Measurements from ENCODE around the gene TNNC1.

DNA sequence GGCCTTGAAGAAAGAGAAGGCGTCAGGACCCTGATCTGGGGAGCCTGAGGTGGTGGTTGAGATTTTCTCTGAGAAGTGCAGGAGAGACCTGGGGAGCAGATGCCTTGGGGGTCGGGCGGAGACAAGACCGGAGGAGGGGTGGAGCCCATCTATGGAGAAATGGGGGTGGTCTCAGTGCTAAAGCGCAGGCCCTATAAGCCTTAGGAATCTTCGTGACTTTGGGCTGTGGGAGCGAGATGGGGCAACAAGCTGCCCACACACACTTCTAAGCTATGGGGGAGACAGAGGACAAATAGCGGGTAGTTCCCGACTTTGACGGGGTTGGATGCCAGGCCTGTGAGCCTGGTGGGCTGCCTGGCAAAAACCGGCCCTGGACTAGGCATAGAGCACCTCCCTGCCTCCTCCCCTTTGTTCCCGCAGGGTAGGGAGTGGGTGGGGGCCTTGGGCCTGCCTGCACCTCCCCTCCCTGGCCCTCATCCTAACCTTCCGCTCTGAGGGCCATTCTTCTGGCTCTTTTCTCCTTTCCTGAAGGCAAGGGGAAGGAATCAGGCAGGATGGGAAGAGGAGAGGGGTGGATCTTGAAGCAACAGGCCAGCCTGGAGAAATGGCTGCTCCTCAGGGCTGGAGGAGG lies 2.4 kb upstream of the TNNC1 start:
- TF ChIP-seq, protein P1, sequence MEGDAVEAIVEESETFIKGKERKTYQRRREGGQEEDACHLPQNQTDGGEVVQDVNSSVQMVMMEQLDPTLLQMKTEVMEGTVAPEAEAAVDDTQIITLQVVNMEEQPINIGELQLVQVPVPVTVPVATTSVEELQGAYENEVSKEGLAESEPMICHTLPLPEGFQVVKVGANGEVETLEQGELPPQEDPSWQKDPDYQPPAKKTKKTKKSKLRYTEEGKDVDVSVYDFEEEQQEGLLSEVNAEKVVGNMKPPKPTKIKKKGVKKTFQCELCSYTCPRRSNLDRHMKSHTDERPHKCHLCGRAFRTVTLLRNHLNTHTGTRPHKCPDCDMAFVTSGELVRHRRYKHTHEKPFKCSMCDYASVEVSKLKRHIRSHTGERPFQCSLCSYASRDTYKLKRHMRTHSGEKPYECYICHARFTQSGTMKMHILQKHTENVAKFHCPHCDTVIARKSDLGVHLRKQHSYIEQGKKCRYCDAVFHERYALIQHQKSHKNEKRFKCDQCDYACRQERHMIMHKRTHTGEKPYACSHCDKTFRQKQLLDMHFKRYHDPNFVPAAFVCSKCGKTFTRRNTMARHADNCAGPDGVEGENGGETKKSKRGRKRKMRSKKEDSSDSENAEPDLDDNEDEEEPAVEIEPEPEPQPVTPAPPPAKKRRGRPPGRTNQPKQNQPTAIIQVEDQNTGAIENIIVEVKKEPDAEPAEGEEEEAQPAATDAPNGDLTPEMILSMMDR (conservative IDR thresholded peaks at IDR 0.05), result no peak
- TF ChIP-seq EZH2 (IDR thresholded peaks at IDR 0.05; ENCODE audit: low read depth), result no peak

Measured in PC-9 (cell line).